Panc1 (cell line): Measurements from ENCODE around the gene CHCHD3. TPM values are rescaled to one million over a fixed set of nuclear protein-coding genes. Genes with fewer than 3 reads are reported as not detected.

Experiments
- ATAC-seq: fragments of 200-7000 bp; cut with Tn5 transposase; 2 replicates; pipeline ENCODE4 v1.9.1; 2020; ENCODE audit warnings: mild to moderate bottlenecking, moderate library complexity
- BruUV-seq: library from RNA; stranded (reverse); fragments of 400-500 nt; replicated peaks from 2 replicates; lab custom pipeline; 2021; lab: Mats Ljungman, UMichigan
- CTCF ChIA-PET: fragments of 300-600 bp; sonication (Branson Sonifier 250); formaldehyde crosslinking; loops from one replicate; lab custom pipeline; 2022; ENCODE audit warnings: antibody characterized with exemption; lab: Charles Lee
- POLR2A ChIA-PET: fragments of 300-600 bp; sonication (Branson Sonifier 250); formaldehyde crosslinking; loops from one replicate; lab custom pipeline; 2022; ENCODE audit warnings: antibody characterized with exemption; lab: Charles Lee
- DNase-seq: peaks from one replicate; pipeline ENCODE4 v3.0.0-alpha.2; 2010; ENCODE audit warnings: low read depth, low spot score
- H3K27ac ChIP-seq: 2 replicates; pipeline ENCODE4 v1.5.1; 2011; ENCODE audit warnings: mild to moderate bottlenecking, low read length, inconsistent platforms
- H3K27me3 ChIP-seq: fragments of 200-500 bp; sonication (Bioruptor generic); 2 replicates; pipeline ENCODE4 v1.6.0; 2014; ENCODE audit warnings: low read length, inconsistent platforms; ENCODE audit not compliant: control insufficient read depth, insufficient read depth
- H3K36me3 ChIP-seq: fragments of 200-500 bp; sonication (Bioruptor generic); 2 replicates; pipeline ENCODE4 v1.5.1; 2014; ENCODE audit warnings: inconsistent platforms, mild to moderate bottlenecking, low read length, moderate library complexity; ENCODE audit not compliant: control insufficient read depth, insufficient read depth
- H3K4me1 ChIP-seq: 2 replicates; pipeline ENCODE4 v1.5.1; 2011; ENCODE audit warnings: inconsistent platforms, mild to moderate bottlenecking, low read length, moderate library complexity; ENCODE audit not compliant: control insufficient read depth, insufficient read depth
- H3K4me3 ChIP-seq, 2 experiments: 2 replicates each; pipeline ENCODE4 v1.5.1; 2011 to 2012; ENCODE audit warnings: low read depth in 2 of 2, low read length in 2 of 2, mild to moderate bottlenecking in 2 of 2, inconsistent platforms in 1 of 2, moderate library complexity in 1 of 2
- H3K9me3 ChIP-seq: fragments of 200-500 bp; sonication (Bioruptor generic); 2 replicates; pipeline ENCODE4 v1.5.1; 2014; ENCODE audit warnings: low read depth, mild to moderate bottlenecking, inconsistent platforms, low read length, moderate library complexity; ENCODE audit not compliant: control insufficient read depth, insufficient read depth
- POLR2AphosphoS5 ChIP-seq: IDR thresholded peaks from 2 replicates; pipeline ENCODE4 v1.6.1; 2012; ENCODE audit warnings: mild to moderate bottlenecking, low read depth, low read length, moderate library complexity
- REST ChIP-seq, 2 experiments: IDR thresholded peaks; 2 replicates each; pipeline ENCODE4 v1.6.1; 2011 to 2012; ENCODE audit warnings: low read depth in 2 of 2, control low read depth in 1 of 2, low read length in 1 of 2, mild to moderate bottlenecking in 1 of 2, moderate library complexity in 1 of 2; ENCODE audit not compliant: insufficient read depth in 1 of 2
- SIN3A ChIP-seq: IDR thresholded peaks from 2 replicates; pipeline ENCODE4 v1.6.1; 2012; ENCODE audit warnings: low read depth, mild to moderate bottlenecking, low read length, moderate library complexity, borderline replicate concordance; ENCODE audit not compliant: insufficient read depth
- TCF7L2 ChIP-seq: IDR thresholded peaks from 2 replicates; pipeline ENCODE4 v1.6.1; 2011; ENCODE audit warnings: mild to moderate bottlenecking, low read depth, low read length, inconsistent platforms
- in situ Hi-C: cut with HindIII; loops from 2 replicates; pipeline ENCODE4 v1.10.0; 2016; ENCODE audit warnings: low sequenced_read_pairs, low pct_unique_long_range_greater_than_20kb
- intact Hi-C: fragments of 100-400 bp; cut with micrococcal nuclease; formaldehyde crosslinking; loops from one replicate; pipeline ENCODE4 v1.10.0; 2022; ENCODE audit not compliant: unreplicated experiment
- total RNA-seq: library from RNA; stranded (reverse); gene quantifications from one replicate; pipeline ENCODE4 v1.2.1, GENCODE V29; 2021; ENCODE audit not compliant: unreplicated experiment
- TF ChIP-seq, protein P1 (sequence below): fragments of 450-650 bp; IDR thresholded peaks from 2 replicates; pipeline ENCODE4 v1.5.1; 2017; ENCODE audit warnings: mild to moderate bottlenecking

The CHCHD3 gene
- total RNA-seq, 1 experiment from 2014 or later = 109 TPM

- intact Hi-C loops (no loop called here), in situ Hi-C loops (no loop called here)
- Histone ChIP-seq H3K9me3 (no peaks in the 10 kb centered on the region), H3K27ac (peak overlapping the region; percentile 52; the same call in 1 of the 2 replicates), H3K27me3 (peaks cover 2% of the 10 kb centered on the region; the same call in 1 of the 2 replicates), H3K4me1 (peaks cover 13% of the 10 kb centered on the region), H3K36me3 (peaks cover 8% of the 10 kb centered on the region), H3K4me3 (peak overlapping the region; percentile 23 to 98)
- DNase-seq (no peak), ATAC-seq (no peak)
- TF ChIP-seq REST (IDR thresholded peaks at IDR 0.05; ENCODE audit: insufficient read depth in 1 of 2, low read depth in 2 of 2, low read length in 1 of 2) (no peak), SIN3A (no peak), TCF7L2 (no peak), POLR2AphosphoS5 (no peak)
- TF ChIP-seq, protein P1, sequence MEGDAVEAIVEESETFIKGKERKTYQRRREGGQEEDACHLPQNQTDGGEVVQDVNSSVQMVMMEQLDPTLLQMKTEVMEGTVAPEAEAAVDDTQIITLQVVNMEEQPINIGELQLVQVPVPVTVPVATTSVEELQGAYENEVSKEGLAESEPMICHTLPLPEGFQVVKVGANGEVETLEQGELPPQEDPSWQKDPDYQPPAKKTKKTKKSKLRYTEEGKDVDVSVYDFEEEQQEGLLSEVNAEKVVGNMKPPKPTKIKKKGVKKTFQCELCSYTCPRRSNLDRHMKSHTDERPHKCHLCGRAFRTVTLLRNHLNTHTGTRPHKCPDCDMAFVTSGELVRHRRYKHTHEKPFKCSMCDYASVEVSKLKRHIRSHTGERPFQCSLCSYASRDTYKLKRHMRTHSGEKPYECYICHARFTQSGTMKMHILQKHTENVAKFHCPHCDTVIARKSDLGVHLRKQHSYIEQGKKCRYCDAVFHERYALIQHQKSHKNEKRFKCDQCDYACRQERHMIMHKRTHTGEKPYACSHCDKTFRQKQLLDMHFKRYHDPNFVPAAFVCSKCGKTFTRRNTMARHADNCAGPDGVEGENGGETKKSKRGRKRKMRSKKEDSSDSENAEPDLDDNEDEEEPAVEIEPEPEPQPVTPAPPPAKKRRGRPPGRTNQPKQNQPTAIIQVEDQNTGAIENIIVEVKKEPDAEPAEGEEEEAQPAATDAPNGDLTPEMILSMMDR = no peak
- CTCF ChIA-PET = no interaction called here
- BruUV-seq = no TSS peak
- POLR2A ChIA-PET = no interaction called here
These were observed 488 bp upstream of the CHCHD3 start for GRCh38 chr7:133082390-133082766.

DNA sequence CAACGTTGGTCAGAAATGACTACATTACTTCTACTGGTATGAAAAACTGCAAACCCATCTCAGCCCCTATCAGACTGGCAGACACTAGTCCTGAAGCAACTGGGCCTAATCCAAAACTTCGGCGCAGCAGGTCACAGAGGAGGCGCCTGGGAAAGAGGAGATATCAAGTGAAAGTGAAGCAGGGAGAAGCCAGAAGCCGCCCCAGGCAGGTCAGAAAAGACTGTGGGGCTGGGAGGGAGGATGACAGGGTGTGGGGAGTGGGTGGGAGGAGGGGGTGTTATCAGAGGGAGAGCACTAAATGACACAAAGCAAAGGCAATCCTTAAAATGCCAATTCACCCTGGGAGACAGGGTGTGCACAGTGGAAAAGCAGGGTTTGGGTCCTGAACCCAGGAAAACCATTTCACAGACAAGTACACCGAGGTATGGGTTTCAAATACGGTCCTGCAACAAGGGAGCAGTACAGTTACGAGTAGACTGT is 731 bp downstream of the CHCHD3 start:
- peaks cover 8% of the 10 kb centered on the region for H3K36me3 ChIP-seq
- intact Hi-C loops (no loop called here), in situ Hi-C loops (no loop called here)
- peak overlapping the region; percentile 89 to 98 for H3K4me3 ChIP-seq
- DNase-seq (no peak), ATAC-seq (no peak; the same call in 1 of the 2 replicates)
- POLR2A ChIA-PET = interaction anchor here (0.6 kb wide), 2 partner anchors 315 to 1242 kb away, joined by 3 to 4 read pairs; no protein-coding TSS in a partner anchor
- TF ChIP-seq SIN3A (no peak), TCF7L2 (no peak), POLR2AphosphoS5 (no peak), REST (IDR thresholded peaks at IDR 0.05; ENCODE audit: insufficient read depth in 1 of 2, low read depth in 2 of 2, low read length in 1 of 2) (no peak)
- TF ChIP-seq, protein P1 = no peak
- H3K27me3 ChIP-seq = no peaks in the 10 kb centered on the region
- no TSS peak for BruUV-seq
- peaks cover 13% of the 10 kb centered on the region for H3K4me1 ChIP-seq
- CTCF ChIA-PET = no interaction called here
- H3K9me3 ChIP-seq = no peaks in the 10 kb centered on the region
- peak overlapping the region; percentile 95 for H3K27ac ChIP-seq
